ENCODE results near the gene PRR20A. TPM values are rescaled to one million over a fixed set of nuclear protein-coding genes. Genes with fewer than 3 reads are reported as not detected.

The PRR20A gene
- total RNA-seq, 2 experiments from 2014 or later: not detected

DNA sequence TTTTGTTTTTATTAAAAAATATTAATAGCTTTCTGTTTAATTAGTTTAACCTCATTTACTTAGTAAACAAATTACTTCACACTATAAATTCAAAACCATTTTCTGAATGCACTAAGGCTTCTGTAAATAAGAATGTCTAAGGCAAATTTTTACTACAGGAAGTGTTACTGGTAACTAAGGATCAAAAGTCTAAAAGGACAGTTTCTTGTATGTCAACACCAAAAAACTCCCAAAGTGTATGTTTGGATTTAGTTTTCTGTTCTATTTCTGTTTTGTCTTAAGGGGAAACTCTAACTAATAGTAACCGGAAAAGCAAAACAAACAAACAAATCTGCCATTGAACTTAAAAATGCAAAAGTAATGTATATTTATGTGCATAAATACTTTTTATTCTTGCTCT, 50.9 kb downstream of the PRR20A start:
- H3K27me3 Mint-ChIP-seq: no peaks in the 10 kb centered on the region
- intact Hi-C loops (cut with micrococcal nuclease): no loop called here
- no peaks in the 10 kb centered on the region for H3K4me1 Mint-ChIP-seq (ENCODE audit: low read depth)
- peaks cover 4% of the 10 kb centered on the region for H3K9me3 Mint-ChIP-seq
- ChIA-PET POLR2A (no interaction called here), CTCF (no interaction called here)
- H3K27ac Mint-ChIP-seq: no peak overlapping the region
- no peak overlapping the region for H3K4me3 Mint-ChIP-seq
- no peaks in the 10 kb centered on the region for H3K36me3 Mint-ChIP-seq
- DNase-seq: no peak

Other genes starting within 250 kb of the PRR20A start
- gene PRR20B, start 6.6 kb downstream of the PRR20A start, total RNA-seq: not detected
- not detected for gene PRR20C, start 13.1 kb downstream of the PRR20A start, total RNA-seq
- gene PRR20D, start 19.7 kb downstream of the PRR20A start, total RNA-seq: not detected
- not detected for gene PRR20E, start 26.3 kb downstream of the PRR20A start, total RNA-seq

Data from activated CD4-positive, alpha-beta memory T cell treated with anti-CD3 and anti-CD28 coated beads for 36 hours (primary cell).